ENCODE data around the gene COL6A1. TPM values are rescaled to one million over a fixed set of nuclear protein-coding genes. Genes with fewer than 3 reads are reported as not detected.
A peak's percentile ranks its signal among the peaks of the same experiment; 100 is the strongest.

COL6A1 gene
- total RNA-seq, 2 experiments from 2014 or later: 0.57 to 0.69 TPM

- intact Hi-C loops (cut with DNase I, micrococcal nuclease): loop anchor here in 1 of 2 experiments (2.0 kb wide), 2 partner anchors 389 to 479 kb away; partner anchors contain the start of gene DIP2A
- no peak overlapping the region for H3K4me3 Mint-ChIP-seq
- no peak for ATAC-seq
- no peak overlapping the region for H3K27ac Mint-ChIP-seq
- peaks cover 15% of the 10 kb centered on the region for H3K27me3 Mint-ChIP-seq
- peaks cover 13% of the 10 kb centered on the region for H3K4me1 Mint-ChIP-seq
- H3K36me3 Mint-ChIP-seq (ENCODE audit: low read depth): no peaks in the 10 kb centered on the region
- DNase-seq: peak; percentile 49
- ChIA-PET CTCF (interaction anchor here (1.0 kb wide), 1 partner anchor 164 kb away, joined by 4 read pairs; no protein-coding TSS in a partner anchor), POLR2A (no interaction called here)
- H3K9me3 Mint-ChIP-seq (ENCODE audit: low read depth): no peaks in the 10 kb centered on the region
Observed at GRCh38 chr21:45979651-45980050, 1.9 kb upstream of the COL6A1 start.

GRCh38 chr21:45980271-45980670, 1.3 kb upstream of the COL6A1 start:
- CTCF ChIA-PET: interaction anchor here (1.0 kb wide), 1 partner anchor 163 kb away, joined by 4 read pairs; no protein-coding TSS in a partner anchor
- Mint-ChIP-seq H3K27ac (no peak overlapping the region), H3K4me3 (no peak overlapping the region), H3K36me3 (ENCODE audit: low read depth) (no peaks in the 10 kb centered on the region), H3K27me3 (peaks cover 12% of the 10 kb centered on the region), H3K4me1 (peaks cover 13% of the 10 kb centered on the region), H3K9me3 (ENCODE audit: low read depth) (no peaks in the 10 kb centered on the region)
- ATAC-seq: no peak
- no peak for DNase-seq
- POLR2A ChIA-PET: no interaction called here
- intact Hi-C loops (cut with DNase I, micrococcal nuclease): loop anchor here in 1 of 2 experiments (2.0 kb wide), 2 partner anchors 389 to 479 kb away; partner anchors contain the start of gene DIP2A

- POLR2A ChIA-PET: no interaction called here
- Mint-ChIP-seq H3K27ac (no peak overlapping the region), H3K9me3 (ENCODE audit: low read depth) (no peaks in the 10 kb centered on the region), H3K27me3 (peaks cover 8% of the 10 kb centered on the region), H3K4me1 (peaks cover 8% of the 10 kb centered on the region), H3K4me3 (no peak overlapping the region), H3K36me3 (ENCODE audit: low read depth) (no peaks in the 10 kb centered on the region)
- DNase-seq (no peak), ATAC-seq (no peak)
- CTCF ChIA-PET: no interaction called here
- intact Hi-C loops (cut with DNase I, micrococcal nuclease): loop anchor here in 1 of 2 experiments (1.0 to 2.0 kb wide), 6 partner anchors 7 to 478 kb away; partner anchors contain the start of genes DIP2A, PCBP3 and PCNT
Observed at GRCh38 chr21:45980697-45981096, 873 bp upstream of the COL6A1 start.

GRCh38 chr21:45982092-45982757, 655 bp downstream of the COL6A1 start:
- ChIA-PET POLR2A (no interaction called here), CTCF (no interaction called here)
- peak; percentile 15 for DNase-seq
- H3K36me3 Mint-ChIP-seq (ENCODE audit: low read depth): peaks cover under 1% of the 10 kb centered on the region
- no peak overlapping the region for H3K27ac Mint-ChIP-seq
- H3K4me1 Mint-ChIP-seq: peaks cover 8% of the 10 kb centered on the region
- intact Hi-C loops (cut with DNase I, micrococcal nuclease): no loop called here
- peaks cover 4% of the 10 kb centered on the region for H3K27me3 Mint-ChIP-seq
- peak overlapping the region; percentile 10 for H3K4me3 Mint-ChIP-seq
- H3K9me3 Mint-ChIP-seq (ENCODE audit: low read depth): no peaks in the 10 kb centered on the region
- ATAC-seq: no peak

- Mint-ChIP-seq H3K4me3 (peak overlapping the region; percentile 10), H3K27me3 (peaks cover 4% of the 10 kb centered on the region), H3K4me1 (peaks cover 8% of the 10 kb centered on the region), H3K27ac (no peak overlapping the region), H3K9me3 (ENCODE audit: low read depth) (no peaks in the 10 kb centered on the region), H3K36me3 (ENCODE audit: low read depth) (peaks cover 1% of the 10 kb centered on the region)
- POLR2A ChIA-PET: no interaction called here
- CTCF ChIA-PET: no interaction called here
- intact Hi-C loops (cut with DNase I, micrococcal nuclease): no loop called here
- ATAC-seq (no peak), DNase-seq (peak; percentile 15)
Observed at GRCh38 chr21:45982758-45983648, 1.4 kb downstream of the COL6A1 start.

- ChIA-PET CTCF (no interaction called here), POLR2A (no interaction called here)
- Mint-ChIP-seq H3K36me3 (ENCODE audit: low read depth) (peaks cover 1% of the 10 kb centered on the region), H3K9me3 (ENCODE audit: low read depth) (no peaks in the 10 kb centered on the region), H3K27ac (no peak overlapping the region), H3K4me3 (no peak overlapping the region), H3K4me1 (peaks cover 3% of the 10 kb centered on the region), H3K27me3 (peaks cover 4% of the 10 kb centered on the region)
- no peak for DNase-seq
- no peak for ATAC-seq
- intact Hi-C loops (cut with DNase I, micrococcal nuclease): no loop called here
Observed at GRCh38 chr21:45983649-45983965, 2.0 kb downstream of the COL6A1 start.

- peaks cover 1% of the 10 kb centered on the region for H3K36me3 Mint-ChIP-seq (ENCODE audit: low read depth)
Observed at GRCh38 chr21:45983981-45984551, 2.5 kb downstream of the COL6A1 start.

GRCh38 chr21:45984584-45985095, 3.1 kb downstream of the COL6A1 start:
- peaks cover under 1% of the 10 kb centered on the region for H3K4me1 Mint-ChIP-seq
- H3K36me3 Mint-ChIP-seq (ENCODE audit: low read depth): peaks cover 1% of the 10 kb centered on the region
- CTCF ChIA-PET: no interaction called here
- no peaks in the 10 kb centered on the region for H3K9me3 Mint-ChIP-seq (ENCODE audit: low read depth)
- intact Hi-C loops (cut with DNase I, micrococcal nuclease): no loop called here
- ATAC-seq (no peak), DNase-seq (no peak)
- POLR2A ChIA-PET: no interaction called here
- H3K4me3 Mint-ChIP-seq: no peak overlapping the region
- H3K27ac Mint-ChIP-seq: no peak overlapping the region
- H3K27me3 Mint-ChIP-seq: peaks cover 2% of the 10 kb centered on the region

More at GRCh38 chr21:45983981-45984551, 2.5 kb downstream of the COL6A1 start:
- intact Hi-C loops (cut with DNase I, micrococcal nuclease): no loop called here
- peak; percentile 11 for DNase-seq
- ATAC-seq: no peak
- Mint-ChIP-seq H3K27ac (no peak overlapping the region), H3K4me3 (no peak overlapping the region), H3K9me3 (ENCODE audit: low read depth) (no peaks in the 10 kb centered on the region), H3K27me3 (peaks cover 4% of the 10 kb centered on the region), H3K4me1 (peaks cover 3% of the 10 kb centered on the region)
- ChIA-PET POLR2A (no interaction called here), CTCF (no interaction called here)

GRCh38 chr21:45985471-45986315, 4.1 kb downstream of the COL6A1 start:
- POLR2A ChIA-PET: no interaction called here
- peaks cover 1% of the 10 kb centered on the region for H3K36me3 Mint-ChIP-seq (ENCODE audit: low read depth)
- intact Hi-C loops (cut with DNase I, micrococcal nuclease): no loop called here
- no peak overlapping the region for H3K4me3 Mint-ChIP-seq
- H3K27ac Mint-ChIP-seq: no peak overlapping the region
- DNase-seq (peak; percentile 9), ATAC-seq (no peak)
- H3K9me3 Mint-ChIP-seq (ENCODE audit: low read depth): no peaks in the 10 kb centered on the region
- no peaks in the 10 kb centered on the region for H3K4me1 Mint-ChIP-seq
- peaks cover 2% of the 10 kb centered on the region for H3K27me3 Mint-ChIP-seq
- CTCF ChIA-PET: no interaction called here

GRCh38 chr21:45986316-45987051, 4.9 kb downstream of the COL6A1 start:
- Mint-ChIP-seq H3K9me3 (ENCODE audit: low read depth) (no peaks in the 10 kb centered on the region), H3K36me3 (ENCODE audit: low read depth) (peaks cover 1% of the 10 kb centered on the region), H3K4me3 (no peak overlapping the region), H3K27me3 (peaks cover 2% of the 10 kb centered on the region), H3K27ac (no peak overlapping the region), H3K4me1 (no peaks in the 10 kb centered on the region)
- CTCF ChIA-PET: no interaction called here
- intact Hi-C loops (cut with DNase I, micrococcal nuclease): no loop called here
- ATAC-seq: no peak
- peak; percentile 6 for DNase-seq
- POLR2A ChIA-PET: no interaction called here
